Upper lobe of right lung (tissue), 1 donor: ENCODE data around the gene RAPGEF6. TPM values are rescaled to one million over a fixed set of nuclear protein-coding genes. Genes with fewer than 3 reads are reported as not detected.

ENCODE experiments used
- ATAC-seq: fragments of 200-7000 bp; cut with Tn5 transposase; one replicate; pipeline ENCODE4 v1.9.1; 2020; ENCODE audit warnings: mild to moderate bottlenecking, moderate library complexity
- DNase-seq: peaks from one replicate; pipeline ENCODE4 v3.0.0-alpha.2; 2020
- H3K27ac ChIP-seq: fragments of 200-600 bp; one replicate; pipeline ENCODE4 v1.8.0; 2022
- H3K27me3 ChIP-seq: fragments of 200-600 bp; one replicate; pipeline ENCODE4 v1.8.0; 2022; ENCODE audit warnings: mild to moderate bottlenecking
- H3K36me3 ChIP-seq: fragments of 200-600 bp; one replicate; pipeline ENCODE4 v1.8.0; 2022
- H3K4me1 ChIP-seq: fragments of 200-600 bp; one replicate; pipeline ENCODE4 v1.8.0; 2022
- H3K4me3 ChIP-seq: fragments of 200-600 bp; one replicate; pipeline ENCODE4 v1.8.0; 2022; ENCODE audit warnings: mild to moderate bottlenecking
- H3K9me3 ChIP-seq: fragments of 200-600 bp; one replicate; pipeline ENCODE4 v1.8.0; 2022
- intact Hi-C: fragments of 100-400 bp; cut with DNase I; formaldehyde crosslinking; loops from one replicate; pipeline ENCODE4 v1.11.0; 2022
- total RNA-seq: library from RNA; stranded (reverse); fragmentation: NEBNext Ultra II Directional; extraction: Animal tissue kit (Norgen Biotek cat#: 25700); gene quantifications from one replicate; pipeline ENCODE4 v1.2.1, GENCODE V29; 2021
- TF ChIP-seq, protein P1 (sequence below): fragments of 200-600 bp; IDR thresholded peaks from one replicate; pipeline ENCODE4 v1.8.0; 2022; ENCODE audit warnings: antibody characterized with exemption
- donor health status: DM: no; HTN: yes; CAD: no; lungs with severe emphysema.

RAPGEF6 gene
- total RNA-seq, 1 donor from 2014 or later: 27.2 TPM

DNA sequence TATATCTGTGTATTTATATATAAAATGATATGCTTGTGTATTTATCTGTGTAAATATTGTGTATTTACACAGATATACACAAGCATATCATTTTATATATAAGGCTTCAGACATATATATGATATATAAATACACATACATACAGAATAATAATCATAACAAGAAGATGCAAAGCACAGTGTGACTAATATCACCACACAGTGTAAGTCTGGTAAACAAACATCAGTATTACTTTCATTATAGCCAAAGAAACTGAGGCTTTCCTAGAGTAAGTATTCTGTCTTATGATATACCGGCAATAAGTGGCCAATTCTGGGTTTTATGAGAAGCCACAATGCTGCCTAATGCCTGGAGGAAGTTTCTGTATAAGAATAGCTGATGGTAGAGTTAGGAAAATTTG is 29.9 kb upstream of the RAPGEF6 start:
- Histone ChIP-seq H3K27me3 (no peaks in the 10 kb centered on the region), H3K4me3 (no peak overlapping the region), H3K36me3 (peaks cover 65% of the 10 kb centered on the region), H3K27ac (no peak overlapping the region), H3K4me1 (no peaks in the 10 kb centered on the region), H3K9me3 (peaks cover 6% of the 10 kb centered on the region)
- no peak for ATAC-seq
- intact Hi-C loops: no loop called here
- TF ChIP-seq, protein P1, sequence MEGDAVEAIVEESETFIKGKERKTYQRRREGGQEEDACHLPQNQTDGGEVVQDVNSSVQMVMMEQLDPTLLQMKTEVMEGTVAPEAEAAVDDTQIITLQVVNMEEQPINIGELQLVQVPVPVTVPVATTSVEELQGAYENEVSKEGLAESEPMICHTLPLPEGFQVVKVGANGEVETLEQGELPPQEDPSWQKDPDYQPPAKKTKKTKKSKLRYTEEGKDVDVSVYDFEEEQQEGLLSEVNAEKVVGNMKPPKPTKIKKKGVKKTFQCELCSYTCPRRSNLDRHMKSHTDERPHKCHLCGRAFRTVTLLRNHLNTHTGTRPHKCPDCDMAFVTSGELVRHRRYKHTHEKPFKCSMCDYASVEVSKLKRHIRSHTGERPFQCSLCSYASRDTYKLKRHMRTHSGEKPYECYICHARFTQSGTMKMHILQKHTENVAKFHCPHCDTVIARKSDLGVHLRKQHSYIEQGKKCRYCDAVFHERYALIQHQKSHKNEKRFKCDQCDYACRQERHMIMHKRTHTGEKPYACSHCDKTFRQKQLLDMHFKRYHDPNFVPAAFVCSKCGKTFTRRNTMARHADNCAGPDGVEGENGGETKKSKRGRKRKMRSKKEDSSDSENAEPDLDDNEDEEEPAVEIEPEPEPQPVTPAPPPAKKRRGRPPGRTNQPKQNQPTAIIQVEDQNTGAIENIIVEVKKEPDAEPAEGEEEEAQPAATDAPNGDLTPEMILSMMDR: no peak
- DNase-seq: no peak

DNA sequence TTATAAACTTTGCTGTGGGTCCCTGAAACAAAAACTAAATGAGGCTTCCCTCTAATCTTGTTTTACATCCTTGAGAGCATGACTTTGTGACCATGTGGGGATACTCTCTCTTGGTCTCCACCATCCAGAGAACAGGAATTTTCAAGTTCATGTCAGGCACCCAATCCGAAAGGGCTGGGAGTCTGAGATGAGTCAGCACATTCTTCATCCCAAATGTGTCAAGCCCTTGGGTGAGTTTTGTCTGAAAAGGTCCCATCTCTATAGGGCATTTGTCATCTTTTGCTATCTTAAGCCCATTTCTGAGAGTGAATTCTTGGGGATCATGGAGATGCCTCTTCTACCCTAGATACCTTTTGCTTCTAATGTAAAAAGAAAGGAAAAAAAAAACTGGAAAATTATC is 26.9 kb upstream of the RAPGEF6 start:
- TF ChIP-seq, protein P1: no peak
- no peak for DNase-seq
- Histone ChIP-seq H3K4me3 (no peak overlapping the region), H3K9me3 (peaks cover 6% of the 10 kb centered on the region), H3K27me3 (no peaks in the 10 kb centered on the region), H3K4me1 (no peaks in the 10 kb centered on the region), H3K36me3 (peaks cover 56% of the 10 kb centered on the region), H3K27ac (no peak overlapping the region)
- ATAC-seq: no peak
- intact Hi-C loops: no loop called here

DNA sequence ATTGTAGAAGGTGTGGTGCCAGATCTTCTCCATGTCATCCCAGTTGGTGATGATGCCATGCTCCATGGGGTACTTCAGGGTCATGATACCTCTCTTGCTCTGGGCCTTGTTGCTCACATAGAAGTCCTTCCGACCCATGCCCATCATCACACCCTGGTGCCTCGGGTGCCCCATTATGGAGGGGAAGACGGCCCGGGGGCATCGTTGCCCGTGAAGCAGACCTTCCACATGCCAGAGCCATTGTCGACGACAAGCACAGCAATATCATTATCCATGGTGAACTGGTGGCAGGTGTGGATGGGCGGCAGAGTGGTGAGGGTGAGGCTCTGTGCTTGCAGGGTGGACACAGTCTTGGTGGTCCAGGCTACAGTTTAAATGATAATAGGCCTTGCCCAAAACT is 24.8 kb upstream of the RAPGEF6 start:
- Histone ChIP-seq H3K27me3 (no peaks in the 10 kb centered on the region), H3K27ac (no peak overlapping the region), H3K9me3 (peaks cover 6% of the 10 kb centered on the region), H3K36me3 (peaks cover 40% of the 10 kb centered on the region), H3K4me3 (no peak overlapping the region), H3K4me1 (no peaks in the 10 kb centered on the region)
- ATAC-seq (no peak), DNase-seq (no peak)
- intact Hi-C loops: no loop called here
- TF ChIP-seq, protein P1: no peak

DNA sequence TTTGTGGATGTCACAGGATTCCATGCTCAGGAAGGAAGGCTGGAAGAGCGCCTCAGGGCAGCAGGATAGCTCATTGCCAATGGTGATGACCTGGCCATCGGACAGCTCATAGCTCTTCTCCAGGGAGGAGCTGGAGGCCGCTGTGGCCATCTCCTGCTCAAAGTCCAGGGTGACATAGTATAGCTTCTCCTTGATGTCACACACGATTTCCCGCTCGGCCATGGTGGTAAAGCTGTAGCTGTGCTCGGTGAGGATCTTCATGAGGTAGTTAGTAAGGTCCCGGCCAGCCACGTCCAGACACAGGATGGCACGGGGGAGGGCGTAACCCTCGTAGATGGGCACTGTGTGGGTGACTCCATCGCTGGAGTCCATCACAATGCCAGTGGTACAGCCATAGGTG is 24.3 kb upstream of the RAPGEF6 start:
- H3K9me3 ChIP-seq: peaks cover 6% of the 10 kb centered on the region
- TF ChIP-seq, protein P1: no peak
- H3K4me1 ChIP-seq: no peaks in the 10 kb centered on the region
- H3K36me3 ChIP-seq: peaks cover 35% of the 10 kb centered on the region
- intact Hi-C loops: no loop called here
- no peak overlapping the region for H3K27ac ChIP-seq
- peak; percentile 29 for ATAC-seq
- H3K4me3 ChIP-seq: no peak overlapping the region
- DNase-seq: no peak
- no peaks in the 10 kb centered on the region for H3K27me3 ChIP-seq

DNA sequence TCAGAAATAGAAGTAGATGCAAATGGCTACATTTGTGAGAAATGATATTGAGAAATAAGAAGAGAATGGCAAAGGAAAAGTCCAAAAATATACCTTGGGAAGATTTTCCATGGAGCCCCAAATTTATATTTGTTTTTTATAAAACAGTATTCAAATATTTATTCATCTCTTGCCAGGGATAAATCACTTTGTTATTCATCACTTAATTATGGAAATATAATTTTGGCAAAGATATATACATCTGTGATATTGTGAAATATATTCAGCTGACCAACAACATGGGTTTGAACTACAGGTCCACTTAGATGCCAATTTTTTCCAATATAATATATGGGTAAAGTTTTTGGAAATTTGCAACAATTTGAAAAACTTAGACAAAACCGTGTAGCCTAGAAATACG is 19.7 kb upstream of the RAPGEF6 start:
- intact Hi-C loops: no loop called here
- no peaks in the 10 kb centered on the region for H3K27me3 ChIP-seq
- H3K4me1 ChIP-seq: no peaks in the 10 kb centered on the region
- TF ChIP-seq, protein P1: no peak
- ATAC-seq (no peak), DNase-seq (no peak)
- no peaks in the 10 kb centered on the region for H3K9me3 ChIP-seq
- H3K27ac ChIP-seq: no peak overlapping the region
- H3K36me3 ChIP-seq: peaks cover 48% of the 10 kb centered on the region
- H3K4me3 ChIP-seq: no peak overlapping the region

DNA sequence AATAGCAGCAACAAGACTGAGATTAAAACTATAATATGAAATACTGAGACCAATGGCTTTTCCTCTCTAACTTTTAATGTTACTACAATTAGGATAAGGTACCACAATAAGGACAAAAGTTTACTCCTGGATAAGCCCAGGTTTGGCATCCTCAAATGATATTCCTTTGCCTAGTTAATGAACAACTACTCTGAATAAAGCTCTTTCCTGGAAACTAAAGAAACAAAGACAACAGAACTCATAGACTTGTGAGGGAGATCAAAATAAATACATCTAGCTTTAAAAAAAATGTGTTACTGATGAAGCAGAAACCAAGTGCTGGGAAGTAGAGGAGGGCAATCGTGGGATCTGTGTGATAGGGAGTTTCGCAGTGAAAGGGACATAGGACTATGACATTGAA is 19.3 kb upstream of the RAPGEF6 start:
- DNase-seq (no peak), ATAC-seq (no peak)
- Histone ChIP-seq H3K4me1 (no peaks in the 10 kb centered on the region), H3K36me3 (peaks cover 45% of the 10 kb centered on the region), H3K9me3 (no peaks in the 10 kb centered on the region), H3K4me3 (no peak overlapping the region), H3K27me3 (no peaks in the 10 kb centered on the region), H3K27ac (no peak overlapping the region)
- intact Hi-C loops: no loop called here
- TF ChIP-seq, protein P1: no peak
